Measurements from ENCODE around the gene LRGUK. TPM values are rescaled to one million over a fixed set of nuclear protein-coding genes. Genes with fewer than 3 reads are reported as not detected.

LRGUK gene
- total and polyA plus RNA-seq, 2 of the 8 experiments (the other 6 are each of a cell fraction or from before 2014, with no cell fraction given): 1.5 to 3.6 TPM

- no peak for TF ChIP-seq RAD21 (IDR thresholded peaks at IDR 0.05 in 1 of 2, conservative IDR thresholded peaks at IDR 0.05 in 1 of 2; ENCODE audit: low read depth in 2 of 2, low read length in 2 of 2)
These were observed 62.4 kb downstream of the LRGUK start (continued) for GRCh38 chr7:134189559-134189958.
